ENCODE data around the gene LLGL2.

The LLGL2 gene

DNA sequence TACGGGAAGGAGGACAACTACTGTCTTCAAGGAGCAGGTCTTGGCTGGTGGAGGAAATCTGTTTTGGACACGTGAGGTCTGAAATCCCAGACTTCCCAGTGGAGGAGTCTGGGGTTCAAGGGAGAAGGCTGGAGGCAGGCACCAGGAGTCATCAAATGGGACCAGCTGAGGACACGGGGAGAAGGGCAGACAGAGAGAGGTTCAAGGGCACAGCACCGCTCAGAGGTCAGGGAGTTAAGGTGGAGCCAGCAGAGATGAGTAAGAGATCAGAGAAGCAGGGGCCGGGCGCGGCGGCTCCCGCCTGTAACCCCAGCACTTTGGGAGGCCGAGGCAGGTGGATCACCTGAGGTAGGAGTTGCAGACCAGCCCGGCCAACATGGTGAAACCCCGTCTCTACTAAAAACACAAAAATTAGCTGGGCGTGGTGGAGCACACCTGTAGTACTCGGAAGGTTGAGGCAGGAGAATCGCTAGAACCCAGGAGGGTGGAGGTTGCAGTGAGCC, 97.3 kb downstream of the LLGL2 start:
- Mint-ChIP-seq H3K27me3 (no peaks in the 10 kb centered on the region), H3K27ac (no peak overlapping the region), H3K36me3 (no peaks in the 10 kb centered on the region), H3K9me3 (no peaks in the 10 kb centered on the region), H3K4me1 (no peaks in the 10 kb centered on the region), H3K4me3 (no peak overlapping the region)

DNA sequence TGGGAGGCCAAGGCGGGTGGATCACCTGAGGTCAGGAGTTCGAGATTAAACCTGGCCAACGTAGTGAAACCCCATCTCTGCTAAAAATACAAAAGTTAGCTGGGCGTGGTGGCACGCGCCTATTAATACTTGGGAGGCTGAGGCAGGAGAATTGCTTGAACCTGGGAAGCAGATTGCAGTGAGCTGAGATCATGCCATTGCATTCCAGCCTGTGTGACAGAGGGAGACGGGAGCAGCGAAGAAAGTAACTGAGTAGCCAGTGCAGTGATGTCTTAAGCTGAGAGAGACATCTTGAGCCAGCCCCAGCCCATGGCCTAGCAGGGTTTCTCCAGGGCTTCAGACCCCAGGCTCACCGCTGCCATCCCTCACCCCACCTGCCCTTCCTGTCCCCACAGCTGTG, 97.9 kb downstream of the LLGL2 start:
- no peaks in the 10 kb centered on the region for H3K9me3 Mint-ChIP-seq
- no peak overlapping the region for H3K27ac Mint-ChIP-seq
- H3K27me3 Mint-ChIP-seq = no peaks in the 10 kb centered on the region
- H3K36me3 Mint-ChIP-seq = no peaks in the 10 kb centered on the region
- H3K4me3 Mint-ChIP-seq = no peak overlapping the region
- no peaks in the 10 kb centered on the region for H3K4me1 Mint-ChIP-seq

DNA sequence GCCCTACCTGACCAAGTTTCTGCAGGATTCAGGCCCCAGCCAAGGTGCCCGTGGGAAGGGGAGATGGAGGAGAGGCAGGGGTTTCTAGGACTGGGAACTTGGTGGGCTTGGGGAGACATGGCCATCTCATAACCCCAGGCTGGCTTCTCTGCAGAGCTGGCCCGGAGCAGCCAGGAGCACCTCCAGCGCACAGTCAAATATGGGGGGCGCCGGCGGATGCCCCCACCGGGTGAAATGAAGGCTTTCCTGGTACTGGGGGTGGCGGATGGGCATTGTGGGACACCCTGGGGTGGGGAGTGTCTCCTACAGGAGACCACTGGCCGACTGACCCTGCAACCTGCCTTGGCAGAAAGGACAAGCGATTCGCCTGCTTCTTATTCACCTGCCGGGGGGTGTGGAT, 98.5 kb downstream of the LLGL2 start:
- H3K27ac Mint-ChIP-seq = no peak overlapping the region
- no peaks in the 10 kb centered on the region for H3K27me3 Mint-ChIP-seq
- no peaks in the 10 kb centered on the region for H3K36me3 Mint-ChIP-seq
- H3K4me3 Mint-ChIP-seq = no peak overlapping the region
- no peaks in the 10 kb centered on the region for H3K4me1 Mint-ChIP-seq
- no peaks in the 10 kb centered on the region for H3K9me3 Mint-ChIP-seq

All from activated naive CD4-positive, alpha-beta T cell treated with anti-CD3 and anti-CD28 coated beads, Interleukin-2, amount 50 U/mL, for 24 hours (primary cell).